Measurements from ENCODE around the gene IGFLR1.

GRCh38 chr19:35764432-35765315, 22.4 kb upstream of the IGFLR1 start:
- TF ChIP-seq CTCF (conservative IDR thresholded peaks at IDR 0.05) (no peak), ZFX (IDR thresholded peaks at IDR 0.05) (no peak)

Data from C4-2B (cell line).